Activated CD4-positive, alpha-beta T cell treated with anti-CD3 and anti-CD28 coated beads for 48 hours (primary cell): ENCODE measurements around the gene AEBP1.

ENCODE experiments used
- DNase-seq: peaks from one replicate; pipeline ENCODE4 v3.0.0-alpha.2; 2020

The AEBP1 gene

DNA sequence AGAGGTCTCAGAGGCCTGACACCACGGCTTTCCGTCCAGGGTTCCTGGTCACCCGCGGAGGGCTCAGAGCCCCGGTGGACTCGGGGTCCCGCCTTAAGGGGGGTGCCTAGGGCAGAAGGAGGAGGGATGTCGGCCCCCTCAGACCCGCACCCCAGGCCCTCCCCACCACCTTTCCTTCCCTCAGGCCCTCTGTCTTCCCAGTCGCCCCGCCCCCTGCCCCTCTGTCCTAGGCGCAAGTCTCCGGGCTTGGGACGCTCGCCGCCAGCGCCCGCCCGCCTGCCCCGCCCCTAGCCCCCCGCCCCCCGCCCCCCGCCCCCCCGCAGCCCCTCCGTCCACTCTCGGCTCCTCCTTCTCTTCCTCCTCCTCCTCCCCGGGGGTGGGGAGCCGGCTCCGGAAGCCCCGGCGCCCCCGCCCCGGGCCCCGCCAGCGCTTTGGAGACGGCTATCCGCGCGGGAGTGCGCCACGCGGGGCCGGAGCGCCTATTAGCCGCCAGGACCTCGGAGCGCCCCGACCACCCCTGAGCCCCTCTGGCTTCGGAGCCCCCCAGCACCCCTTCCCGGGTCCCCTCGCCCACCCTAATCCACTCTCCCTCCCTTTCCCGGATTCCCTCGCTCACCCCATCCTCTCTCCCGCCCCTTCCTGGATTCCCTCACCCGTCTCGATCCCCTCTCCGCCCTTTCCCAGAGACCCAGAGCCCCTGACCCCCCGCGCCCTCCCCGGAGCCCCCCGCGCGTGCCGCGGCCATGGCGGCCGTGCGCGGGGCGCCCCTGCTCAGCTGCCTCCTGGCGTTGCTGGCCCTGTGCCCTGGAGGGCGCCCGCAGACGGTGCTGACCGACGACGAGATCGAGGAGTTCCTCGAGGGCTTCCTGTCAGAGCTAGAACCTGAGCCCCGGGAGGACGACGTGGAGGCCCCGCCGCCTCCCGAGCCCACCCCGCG, at the start of gene AEBP1:
Gene AEBP1 (plus strand): TSS at position 423 of the 937 bp plus-strand sequence. CDS start 321 bp downstream, at position 744.
- peak; percentile 43 for DNase-seq

DNA sequence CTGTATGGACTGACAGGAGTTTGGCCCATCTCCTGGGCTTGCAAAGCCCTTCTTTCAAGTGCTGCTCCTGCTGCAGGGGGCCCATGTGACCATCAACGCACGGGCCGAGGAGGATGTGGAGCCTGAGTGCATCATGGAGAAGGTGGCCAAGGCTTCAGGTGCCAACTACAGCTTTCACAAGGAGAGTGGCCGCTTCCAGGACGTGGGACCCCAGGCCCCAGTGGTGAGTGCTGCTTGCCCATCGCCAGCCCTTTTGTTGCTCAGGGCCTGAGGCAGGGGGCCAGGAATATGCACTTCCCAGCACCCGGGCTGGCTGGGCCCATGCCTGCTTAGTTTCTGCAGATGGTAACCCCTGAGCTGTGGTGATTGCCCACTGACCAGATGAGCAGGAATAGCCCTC, 47.5 kb upstream of the AEBP1 start:
- no peak for DNase-seq

DNA sequence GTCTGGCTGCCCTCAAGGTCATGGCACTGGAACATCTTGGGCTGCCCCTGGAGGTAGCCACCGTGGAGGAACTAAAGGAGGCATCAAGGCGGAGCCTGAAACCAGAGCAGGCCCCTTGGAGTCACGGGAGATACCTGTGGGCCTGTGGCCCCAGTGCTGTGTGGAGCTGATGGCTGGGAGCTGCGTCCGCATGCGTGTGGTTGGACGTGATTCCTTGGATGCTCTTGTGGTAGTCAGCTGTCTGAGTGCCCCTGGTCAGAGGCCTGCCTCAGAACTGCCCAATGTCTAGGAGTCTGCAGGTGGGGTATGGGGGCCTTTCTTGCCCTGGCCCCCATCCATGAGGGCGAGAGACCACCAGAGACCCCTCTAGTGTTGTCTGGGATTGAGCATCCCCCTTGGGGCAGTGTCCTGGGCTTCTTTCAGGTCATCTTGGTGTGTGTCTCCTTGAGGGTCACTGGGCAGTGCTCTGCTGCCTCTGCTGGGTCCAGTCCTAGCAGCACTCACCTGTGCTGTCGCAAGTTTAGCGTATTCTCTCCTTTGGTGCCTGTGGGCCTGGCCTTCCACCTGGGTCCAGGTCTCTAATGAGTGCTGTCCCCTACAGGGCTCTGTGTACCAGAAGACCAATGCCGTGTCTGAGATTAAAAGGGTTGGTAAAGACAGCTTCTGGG, 46.8 kb upstream of the AEBP1 start:
- DNase-seq, result no peak

DNA sequence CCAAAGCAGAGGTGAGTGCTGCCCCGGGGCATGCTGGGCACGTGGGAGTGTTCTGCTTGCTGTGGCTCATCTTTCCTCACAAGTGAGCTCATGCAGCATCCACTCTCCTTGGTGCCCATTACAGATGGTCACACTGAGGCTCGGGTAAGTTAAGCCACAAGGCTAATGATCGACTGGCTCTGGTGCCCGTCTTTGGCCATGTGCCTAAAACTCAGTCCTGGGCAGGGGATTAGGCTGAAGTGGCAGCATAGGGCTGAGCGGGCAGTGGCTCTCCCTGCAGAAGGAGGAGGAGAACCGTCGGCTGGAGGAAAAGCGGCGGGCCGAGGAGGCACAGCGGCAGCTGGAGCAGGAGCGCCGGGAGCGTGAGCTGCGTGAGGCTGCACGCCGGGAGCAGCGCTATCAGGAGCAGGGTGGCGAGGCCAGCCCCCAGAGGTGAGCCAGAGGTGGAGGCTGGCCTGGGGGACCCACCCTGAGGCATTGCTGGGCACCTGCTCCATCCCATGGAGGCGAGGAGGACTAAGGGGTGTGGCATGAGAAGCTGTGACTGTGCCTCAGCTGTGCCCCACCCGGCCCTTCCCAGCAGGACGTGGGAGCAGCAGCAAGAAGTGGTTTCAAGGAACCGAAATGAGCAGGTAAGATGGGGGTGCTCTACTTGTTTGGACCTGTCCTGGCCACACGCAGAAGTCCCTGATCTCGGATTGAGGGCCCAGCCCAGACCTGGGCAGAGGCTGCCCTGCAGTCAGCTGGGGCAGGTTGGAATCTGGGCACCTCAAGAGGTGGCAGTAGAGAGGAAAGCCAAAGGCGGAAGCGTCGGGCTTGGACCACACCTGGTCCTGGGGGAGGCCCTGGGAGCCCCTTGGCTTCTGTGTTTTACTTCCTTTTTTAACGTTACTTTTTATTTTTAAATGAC, 46.0 kb upstream of the AEBP1 start:
- DNase-seq, result no peak

DNA sequence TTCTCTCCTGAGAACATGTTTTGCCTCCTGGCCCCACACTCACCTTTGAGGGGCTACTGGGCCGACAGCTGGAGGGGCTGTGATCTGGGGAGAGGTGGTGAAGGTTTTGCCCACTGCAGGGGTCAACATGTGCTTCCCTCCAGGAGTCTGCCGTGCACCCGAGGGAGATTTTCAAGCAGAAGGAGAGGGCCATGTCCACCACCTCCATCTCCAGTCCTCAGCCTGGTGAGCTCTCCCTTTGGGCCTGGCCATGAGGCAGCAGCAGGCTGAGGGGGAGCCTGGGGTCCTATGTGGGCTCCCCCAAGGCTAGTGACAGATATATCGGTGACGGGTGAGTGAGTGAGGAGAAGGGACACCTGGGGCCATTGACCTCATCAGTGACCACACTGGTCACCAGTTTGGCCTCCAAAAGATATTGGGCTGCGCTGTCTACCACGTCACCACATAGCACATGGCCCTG, 45.4 kb upstream of the AEBP1 start:
- no peak for DNase-seq

DNA sequence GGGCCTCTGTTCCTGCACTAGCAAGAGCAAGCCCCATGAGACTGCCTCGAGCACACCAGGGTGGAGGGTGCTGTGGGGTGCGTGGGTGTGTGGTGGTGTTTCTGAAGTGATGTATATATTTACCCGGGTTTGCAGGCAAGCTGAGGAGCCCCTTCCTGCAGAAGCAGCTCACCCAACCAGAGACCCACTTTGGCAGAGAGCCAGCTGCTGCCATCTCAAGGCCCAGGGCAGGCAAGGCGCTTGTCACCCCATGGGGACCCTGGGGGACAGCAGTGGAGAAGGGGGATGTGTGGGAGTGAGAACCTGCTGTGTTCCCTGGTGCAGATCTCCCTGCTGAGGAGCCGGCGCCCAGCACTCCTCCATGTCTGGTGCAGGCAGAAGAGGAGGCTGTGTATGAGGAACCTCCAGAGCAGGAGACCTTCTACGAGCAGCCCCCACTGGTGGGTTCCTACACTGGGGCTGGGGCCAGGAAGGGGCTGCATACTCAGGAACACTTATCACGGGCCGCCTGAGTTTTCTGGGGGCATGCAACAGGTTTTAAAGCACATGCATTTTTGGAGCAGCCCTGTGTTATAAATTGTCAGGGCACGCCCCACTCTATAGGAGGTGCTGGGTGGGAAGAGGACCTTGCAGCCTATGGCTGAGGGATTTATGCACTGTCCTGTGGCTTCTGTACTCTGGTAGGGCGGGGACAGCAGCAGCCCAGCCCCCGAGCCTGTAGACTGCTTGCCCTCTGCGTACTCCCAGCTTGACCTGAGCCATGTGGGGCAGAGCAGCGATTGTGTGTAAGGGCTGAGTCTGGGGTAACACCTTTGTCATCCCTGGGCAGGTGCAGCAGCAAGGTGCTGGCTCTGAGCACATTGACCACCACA, 44.7 kb upstream of the AEBP1 start:
- no peak for DNase-seq

DNA sequence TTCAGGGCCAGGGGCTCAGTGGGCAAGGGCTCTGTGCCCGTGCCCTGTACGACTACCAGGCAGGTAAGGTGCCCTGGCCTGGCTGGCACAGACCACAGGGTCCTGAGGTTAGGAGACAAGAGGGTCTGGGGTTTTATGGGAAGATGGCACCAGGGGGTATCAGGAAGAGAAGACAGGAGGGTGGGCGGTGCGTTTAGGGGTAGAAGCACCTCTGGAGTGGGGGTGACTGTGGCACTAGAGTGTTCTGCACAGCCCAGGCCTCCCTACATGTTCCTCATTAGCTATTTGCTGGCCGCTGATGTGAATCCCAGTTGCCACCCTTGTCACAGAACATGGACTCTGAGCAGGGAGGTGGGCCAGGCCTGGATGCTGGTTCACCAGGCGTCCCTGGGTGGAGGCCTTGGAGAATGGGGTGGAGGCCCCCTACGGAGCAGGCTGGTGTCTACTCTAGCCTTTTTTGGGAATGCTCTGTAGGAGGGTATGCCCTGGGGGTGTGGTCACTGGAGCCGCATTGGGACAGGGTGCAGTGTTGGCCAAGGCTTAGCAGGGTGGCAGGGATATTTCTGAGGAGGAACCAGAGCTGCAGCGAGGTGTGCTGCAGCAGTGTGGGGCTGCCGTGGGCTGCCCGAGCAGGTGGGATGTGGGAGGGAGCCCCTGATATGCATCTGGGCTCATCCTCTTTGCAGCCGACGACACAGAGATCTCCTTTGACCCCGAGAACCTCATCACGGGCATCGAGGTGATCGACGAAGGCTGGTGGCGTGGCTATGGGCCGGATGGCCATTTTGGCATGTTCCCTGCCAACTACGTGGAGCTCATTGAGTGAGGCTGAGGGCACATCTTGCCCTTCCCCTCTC, 43.8 kb upstream of the AEBP1 start:
- no peak for DNase-seq

DNA sequence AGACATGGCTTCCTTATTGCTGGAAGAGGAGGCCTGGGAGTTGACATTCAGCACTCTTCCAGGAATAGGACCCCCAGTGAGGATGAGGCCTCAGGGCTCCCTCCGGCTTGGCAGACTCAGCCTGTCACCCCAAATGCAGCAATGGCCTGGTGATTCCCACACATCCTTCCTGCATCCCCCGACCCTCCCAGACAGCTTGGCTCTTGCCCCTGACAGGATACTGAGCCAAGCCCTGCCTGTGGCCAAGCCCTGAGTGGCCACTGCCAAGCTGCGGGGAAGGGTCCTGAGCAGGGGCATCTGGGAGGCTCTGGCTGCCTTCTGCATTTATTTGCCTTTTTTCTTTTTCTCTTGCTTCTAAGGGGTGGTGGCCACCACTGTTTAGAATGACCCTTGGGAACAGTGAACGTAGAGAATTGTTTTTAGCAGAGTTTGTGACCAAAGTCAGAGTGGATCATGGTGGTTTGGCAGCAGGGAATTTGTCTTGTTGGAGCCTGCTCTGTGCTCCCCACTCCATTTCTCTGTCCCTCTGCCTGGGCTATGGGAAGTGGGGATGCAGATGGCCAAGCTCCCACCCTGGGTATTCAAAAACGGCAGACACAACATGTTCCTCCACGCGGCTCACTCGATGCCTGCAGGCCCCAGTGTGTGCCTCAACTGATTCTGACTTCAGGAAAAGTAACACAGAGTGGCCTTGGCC, 43.0 kb upstream of the AEBP1 start:
- no peak for DNase-seq

DNA sequence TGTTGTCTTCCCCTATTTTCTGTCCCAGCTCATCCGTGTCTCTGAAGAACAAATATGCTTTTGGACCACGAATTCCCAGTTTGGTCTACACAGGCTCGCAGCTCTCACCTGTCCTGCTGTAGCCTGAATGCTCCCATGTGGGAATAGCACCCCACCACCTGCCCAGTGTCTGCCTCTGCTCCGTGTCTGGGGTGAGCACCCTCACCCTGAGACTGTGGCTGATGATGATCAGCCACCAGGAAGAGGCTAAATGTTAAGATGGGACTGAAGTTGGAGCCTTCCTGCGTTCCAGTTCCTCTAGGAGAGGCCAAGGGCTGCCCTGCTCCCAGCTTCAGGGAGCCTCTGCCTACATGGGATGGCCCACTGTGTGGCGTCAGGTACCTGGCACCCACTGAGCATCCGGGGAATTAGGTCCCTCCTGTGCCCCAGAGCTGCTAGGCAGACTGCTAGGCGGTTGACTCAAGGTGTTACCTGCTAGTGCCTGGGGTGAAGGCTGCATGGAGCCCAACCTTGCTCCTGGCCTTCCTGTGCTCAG, 42.4 kb upstream of the AEBP1 start:
- DNase-seq, result no peak

DNA sequence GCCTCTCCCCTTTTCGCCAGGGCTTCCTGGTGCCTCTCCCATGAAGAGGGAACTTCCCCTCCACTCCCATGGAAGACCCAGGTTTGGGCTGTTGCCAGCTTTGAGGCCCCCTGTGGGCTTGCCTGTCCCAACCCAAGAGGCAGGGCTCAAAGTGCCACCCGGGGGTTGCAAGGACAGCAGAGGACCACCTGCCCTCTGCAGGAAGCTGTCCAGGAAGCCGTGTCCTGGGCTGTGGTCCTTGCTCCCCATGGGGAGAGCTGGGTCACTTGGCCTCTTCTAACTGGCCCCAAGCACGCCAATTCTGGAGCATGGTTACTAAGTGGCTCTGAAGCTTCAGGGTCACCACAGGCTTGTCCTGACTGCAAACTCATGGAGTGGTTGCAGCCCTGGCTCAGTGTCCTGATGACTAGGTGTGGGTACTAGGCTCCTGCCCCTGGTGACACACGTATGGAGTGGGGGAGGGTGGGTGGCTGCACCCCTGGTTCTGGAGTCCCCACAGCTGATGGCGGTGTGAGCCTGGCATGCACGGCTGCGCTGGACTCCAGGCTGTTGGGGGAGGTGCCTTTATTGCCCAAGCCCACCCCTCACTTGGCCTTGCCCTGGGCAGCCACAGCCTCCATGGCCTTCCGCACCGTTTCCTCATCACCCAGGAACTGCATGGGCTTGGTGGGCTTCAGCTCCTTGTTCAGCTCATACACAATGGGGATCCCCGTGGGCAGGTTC, 41.8 kb upstream of the AEBP1 start:
- DNase-seq, result no peak

DNA sequence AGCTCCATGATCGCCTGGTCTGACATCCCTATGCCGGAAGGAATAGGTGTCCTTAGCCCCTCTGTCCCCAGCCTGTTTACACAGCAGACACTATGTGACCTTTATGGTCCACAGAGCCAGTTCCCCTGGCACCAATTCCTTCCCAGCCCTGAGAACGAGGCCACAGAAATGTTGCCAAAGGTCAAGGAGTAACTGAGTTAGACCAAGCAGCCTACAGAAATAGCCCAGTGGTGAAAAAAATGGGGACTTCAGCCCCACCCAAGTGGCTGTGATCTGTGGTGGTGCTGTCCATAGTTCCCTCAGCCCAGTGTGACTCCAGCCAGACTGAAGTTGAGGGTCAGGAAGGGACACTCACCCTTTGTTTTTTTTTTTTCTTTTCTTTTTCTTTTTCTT, 41.2 kb upstream of the AEBP1 start:
- no peak for DNase-seq

DNA sequence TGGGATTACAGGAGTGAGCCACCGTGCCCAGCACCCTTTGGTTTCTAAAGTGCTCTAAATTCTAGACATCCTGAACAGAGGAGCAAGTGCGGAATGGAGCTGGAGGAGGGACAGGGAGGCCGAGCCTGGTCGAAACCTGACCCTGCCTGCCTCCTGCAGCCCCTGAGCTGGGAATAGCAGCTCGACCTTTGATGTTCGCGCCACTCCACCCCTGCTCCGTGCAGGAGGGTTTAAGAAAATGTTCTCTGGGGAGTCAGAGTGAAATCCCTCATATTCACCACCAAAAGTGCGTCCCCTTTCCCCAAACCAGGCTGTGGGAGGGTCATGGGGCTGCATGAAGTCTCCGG, 40.6 kb upstream of the AEBP1 start:
- no peak for DNase-seq

DNA sequence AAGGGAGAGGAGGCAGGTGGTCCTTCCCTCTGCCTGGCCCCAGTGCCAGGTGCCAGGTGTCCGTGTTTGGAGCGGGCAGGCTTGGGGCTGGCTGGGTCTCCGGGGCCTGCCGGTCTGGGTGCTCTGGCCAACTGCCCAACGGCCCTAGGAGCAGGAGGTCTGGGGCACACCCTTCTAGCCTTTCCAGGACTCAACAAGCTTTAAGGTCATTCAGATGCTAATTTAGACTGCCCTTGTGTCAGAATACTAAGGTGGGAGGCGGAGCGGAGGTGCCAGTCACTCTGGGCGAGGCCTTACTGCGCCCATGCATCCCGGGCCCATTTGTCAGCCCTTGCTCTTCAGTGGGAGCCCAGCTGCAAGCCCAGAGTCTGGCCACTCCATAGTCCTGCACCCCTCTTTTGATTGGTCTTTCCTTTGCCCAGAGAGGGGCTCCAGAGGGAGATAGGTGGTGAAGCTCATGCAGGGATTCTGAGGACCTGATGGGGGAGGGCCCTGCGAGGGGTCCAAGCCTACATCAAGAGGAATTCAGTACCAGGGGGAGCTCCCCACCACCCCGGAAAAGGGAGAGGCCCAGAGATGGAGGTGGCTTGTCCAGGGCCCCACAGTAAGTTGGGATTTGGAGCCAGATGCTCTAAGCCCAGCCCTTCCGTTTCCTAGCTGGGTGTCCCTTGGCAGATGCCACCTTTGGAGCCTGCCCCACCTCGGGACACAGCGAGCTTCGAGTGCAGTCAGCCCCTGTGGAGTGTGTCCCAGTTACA, 40.1 kb upstream of the AEBP1 start:
- no peak for DNase-seq

DNA sequence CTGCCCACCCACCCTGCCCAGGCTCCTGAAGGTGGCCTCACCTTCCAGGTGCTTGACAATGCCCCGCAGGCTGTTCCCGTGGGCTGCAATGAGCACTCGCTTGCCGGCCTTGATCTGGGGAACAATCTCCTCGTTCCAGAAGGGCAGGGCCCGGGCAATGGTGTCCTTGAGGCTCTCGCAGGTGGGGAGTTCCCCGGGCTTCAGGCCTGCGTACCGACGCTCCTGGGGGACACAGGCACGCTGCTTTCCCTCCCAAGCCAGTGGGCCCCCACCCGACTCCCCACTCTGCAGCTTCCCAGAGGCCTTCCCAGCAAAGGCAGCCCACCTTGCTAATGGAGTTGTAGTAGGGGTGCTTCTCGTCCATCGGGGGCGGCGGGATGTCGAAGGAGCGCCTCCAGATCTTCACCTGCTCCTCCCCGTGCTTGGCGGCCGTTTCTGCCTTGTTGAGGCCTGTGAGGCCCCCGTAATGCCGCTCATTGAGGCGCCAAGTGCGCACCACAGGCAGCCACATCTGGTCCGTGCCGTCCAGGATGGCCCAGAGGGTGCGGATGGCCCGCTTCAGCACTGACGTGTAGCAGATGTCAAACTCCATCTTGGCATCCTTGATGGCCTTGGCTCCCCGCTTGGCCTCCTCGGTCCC, 39.2 kb upstream of the AEBP1 start:
- DNase-seq, result no peak

DNA sequence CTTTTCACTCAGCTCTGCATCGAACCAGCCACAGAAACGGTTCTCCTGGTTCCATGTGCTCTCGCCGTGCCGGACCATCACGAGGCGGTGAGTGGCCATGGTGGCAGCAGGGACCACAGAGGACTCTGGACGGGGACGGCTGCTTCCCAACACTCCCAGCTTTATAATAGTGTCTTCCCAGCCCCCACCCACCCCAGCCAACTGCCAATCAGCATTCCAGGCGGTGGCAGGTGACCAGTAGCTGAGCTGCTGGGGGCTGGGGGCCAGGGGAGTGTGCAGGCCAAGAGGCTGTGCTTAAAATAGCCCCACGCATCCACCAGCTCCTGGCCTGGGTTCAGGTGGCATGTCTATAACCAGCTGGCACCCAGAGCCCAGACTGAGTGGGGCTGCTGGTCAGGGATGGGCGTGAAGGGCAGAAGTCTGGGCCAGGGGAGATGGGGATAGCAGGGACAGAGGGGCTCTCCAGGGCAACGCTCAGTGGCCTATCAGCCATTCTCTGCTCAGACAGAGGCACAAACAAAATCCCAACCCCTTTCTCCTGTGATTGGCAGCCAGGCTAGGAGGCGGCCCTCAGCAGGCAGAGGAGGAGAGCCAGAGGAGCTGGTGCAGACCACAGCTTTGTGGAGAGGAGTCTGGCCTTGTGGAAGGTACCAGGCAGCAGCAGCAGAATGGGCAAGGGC, 38.6 kb upstream of the AEBP1 start, which contains the start of gene PGAM2:
Gene PGAM2 (minus strand): TSS at position 137 of the 680 bp plus-strand sequence. CDS start 38 bp downstream, at position 99.
- peak; percentile 42 for DNase-seq

DNA sequence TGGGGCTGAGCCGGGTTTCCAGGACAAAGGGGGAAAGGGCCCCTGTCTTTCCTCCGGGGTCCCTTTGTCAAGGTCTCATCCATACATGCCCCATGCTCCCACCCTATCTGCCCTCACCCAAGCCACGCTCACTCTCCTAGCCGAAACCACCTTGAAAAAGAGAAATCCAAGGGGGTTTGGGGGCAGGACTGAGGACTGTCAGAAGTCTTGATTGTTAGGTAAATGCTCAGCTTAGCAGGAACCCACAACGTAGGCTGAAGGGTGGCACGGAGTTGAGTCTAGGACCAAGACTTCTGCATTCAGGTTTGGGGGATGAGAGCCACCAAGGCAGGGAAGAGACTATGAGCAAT, 38.1 kb upstream of the AEBP1 start:
- DNase-seq, result no peak

DNA sequence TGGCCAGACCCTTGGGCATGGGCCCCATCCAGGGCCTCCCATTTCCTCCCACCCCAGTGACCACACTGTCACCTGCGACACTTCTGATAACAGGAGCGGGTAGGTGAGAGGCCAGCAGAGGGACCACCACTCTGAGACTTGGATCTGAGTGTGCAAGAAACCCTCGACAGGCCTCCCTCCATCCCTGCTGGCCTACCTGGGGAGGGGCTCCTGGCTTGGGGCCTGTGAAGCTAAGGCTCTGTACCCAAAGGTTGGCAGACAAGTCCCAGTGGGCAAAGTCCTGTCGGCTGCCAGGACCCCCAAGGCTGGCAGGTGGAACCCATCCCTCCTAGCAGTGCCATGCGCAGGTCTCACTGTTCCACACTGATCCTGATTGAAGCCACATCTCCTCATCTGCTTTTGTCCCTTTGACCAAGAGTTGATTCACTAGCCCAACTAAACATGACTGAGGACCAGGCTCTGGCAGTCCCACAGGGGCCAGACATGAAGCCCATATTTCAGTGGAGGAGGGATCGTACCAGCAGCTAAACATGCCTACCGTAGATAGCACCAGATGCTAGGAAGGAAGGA, 37.6 kb upstream of the AEBP1 start:
- DNase-seq, result peak; percentile 30
